ENCODE results near the gene VPS35.

- no peak for TF ChIP-seq CTCF (IDR thresholded peaks at IDR 0.05)
- no peak for TF ChIP-seq PREB (CRISPR knock-in tag; IDR thresholded peaks at IDR 0.05; ENCODE audit: borderline replicate concordance)
- TF ChIP-seq FOXK1 (CRISPR knock-in tag; IDR thresholded peaks at IDR 0.05): no peak
- no peak for TF ChIP-seq ZNF121 (CRISPR knock-in tag; IDR thresholded peaks at IDR 0.05)
- no peak for TF ChIP-seq ATF1 (CRISPR knock-in tag; IDR thresholded peaks at IDR 0.05)
- no peak for TF ChIP-seq TP53 (CRISPR knock-in tag; IDR thresholded peaks at IDR 0.05)
- TF ChIP-seq MAX (CRISPR knock-in tag; IDR thresholded peaks at IDR 0.05): no peak
- no peak for TF ChIP-seq NFATC4 (CRISPR knock-in tag; IDR thresholded peaks at IDR 0.05)
- no peak for TF ChIP-seq JUN (CRISPR knock-in tag; IDR thresholded peaks at IDR 0.05)
- no peak for TF ChIP-seq RELA (CRISPR knock-in tag; IDR thresholded peaks at IDR 0.05; ENCODE audit: borderline replicate concordance)
- no peak for TF ChIP-seq NFYB (CRISPR knock-in tag; conservative IDR thresholded peaks at IDR 0.05; ENCODE audit: low read depth)
These were observed 38.7 kb downstream of the VPS35 start for GRCh38 chr16:46650254-46650623.

Data from WTC11 (cell line).